Measurements from ENCODE around the gene AFAP1L2.

Gene AFAP1L2

GRCh38 chr10:114285961-114286441 is 118.3 kb downstream of the AFAP1L2 start:
- no peak for DNase-seq

- DNase-seq: no peak
These were observed 119.8 kb downstream of the AFAP1L2 start for GRCh38 chr10:114284346-114285071.

GRCh38 chr10:114283535-114284234 is 120.6 kb downstream of the AFAP1L2 start:
- DNase-seq: no peak

GRCh38 chr10:114283091-114283490 is 121.2 kb downstream of the AFAP1L2 start:
- no peak for DNase-seq

- DNase-seq: no peak
These were observed 121.8 kb downstream of the AFAP1L2 start for GRCh38 chr10:114282526-114282925.

- DNase-seq: no peak
These were observed 122.8 kb downstream of the AFAP1L2 start for GRCh38 chr10:114281461-114281860.

- no peak for DNase-seq
These were observed 123.3 kb downstream of the AFAP1L2 start for GRCh38 chr10:114281006-114281405.

GRCh38 chr10:114279901-114280644 is 124.2 kb downstream of the AFAP1L2 start:
- DNase-seq: no peak

- no peak for DNase-seq
These were observed 125.0 kb downstream of the AFAP1L2 start for GRCh38 chr10:114279289-114279688.

- no peak for DNase-seq
These were observed 125.5 kb downstream of the AFAP1L2 start for GRCh38 chr10:114278884-114279191.

- no peak for DNase-seq
These were observed 126.0 kb downstream of the AFAP1L2 start for GRCh38 chr10:114278140-114278883.

- DNase-seq: no peak
These were observed 127.6 kb downstream of the AFAP1L2 start for GRCh38 chr10:114276671-114277070.

- no peak for DNase-seq
These were observed 128.2 kb downstream of the AFAP1L2 start for GRCh38 chr10:114276066-114276465.

GRCh38 chr10:114274616-114275453 is 129.5 kb downstream of the AFAP1L2 start:
- no peak for DNase-seq

GRCh38 chr10:114273910-114274309 is 130.4 kb downstream of the AFAP1L2 start:
- DNase-seq: no peak

GRCh38 chr10:114272696-114273095 is 131.6 kb downstream of the AFAP1L2 start:
- DNase-seq: no peak

- no peak for DNase-seq
These were observed 132.5 kb downstream of the AFAP1L2 start for GRCh38 chr10:114271779-114272167.

- DNase-seq: no peak
These were observed 133.1 kb downstream of the AFAP1L2 start for GRCh38 chr10:114271075-114271778.

GRCh38 chr10:114266521-114266920 is 137.8 kb downstream of the AFAP1L2 start:
- no peak for DNase-seq

GRCh38 chr10:114265392-114266053 is 138.8 kb downstream of the AFAP1L2 start:
- DNase-seq: no peak

- no peak for DNase-seq
These were observed 141.8 kb downstream of the AFAP1L2 start for GRCh38 chr10:114262496-114262895.

All from CD4-positive, alpha-beta T cell treated with Interleukin-15 for 1 hour (primary cell).